ENCODE results near the gene UBE3A.

GRCh38 chr15:25329696-25330095 lies 109.1 kb downstream of the UBE3A start:
- TF ChIP-seq CTCF (IDR thresholded peaks at IDR 0.05; ENCODE audit: insufficient read depth, low read length) (no peak), REST (IDR thresholded peaks at IDR 0.05; ENCODE audit: insufficient replicate concordance, low read depth) (no peak), POLR2AphosphoS5 (IDR thresholded peaks at IDR 0.05; ENCODE audit: low read depth) (no peak)
